CD14-positive monocyte (primary cell): Measurements from ENCODE around the gene GNPTAB. TPM values are rescaled to one million over a fixed set of nuclear protein-coding genes. Genes with fewer than 3 reads are reported as not detected.
A peak's percentile ranks its signal among the peaks of the same experiment; 100 is the strongest.

ENCODE experiments used
- DNase-seq, 3 donors: peaks; one replicate each; pipeline ENCODE4 v3.0.0-alpha.2; 2011 to 2022
- H2AFZ ChIP-seq: 2 replicates; pipeline ENCODE4 v1.6.0; 2012; ENCODE audit warnings: mild to moderate bottlenecking, low read depth, low read length, inconsistent platforms; ENCODE audit not compliant: insufficient read depth, poor library complexity, severe bottlenecking
- H3K27ac ChIP-seq, 2 donors: 1 replicate in 1 of 2; 2 replicates in 1 of 2; pipeline ENCODE4 v1.5.1; 2012 to 2013; ENCODE audit warnings: low read length in 2 of 2, control low read depth in 1 of 2, inconsistent platforms in 1 of 2, low read depth in 1 of 2, mild to moderate bottlenecking in 1 of 2
- H3K27me3 ChIP-seq, 2 donors: one replicate each; pipeline versions ENCODE4 v1.6.0 to v1.6.1; 2011 to 2013; ENCODE audit warnings: low read length in 2 of 2; ENCODE audit not compliant: control insufficient read depth in 2 of 2, insufficient read depth in 2 of 2
- H3K36me3 ChIP-seq, 2 donors: replicated peaks in 1 of 2; 1 replicate in 1 of 2; 2 replicates in 1 of 2; pipeline versions ENCODE4 v1.5.1 to v1.6.1; 2012 to 2013; ENCODE audit warnings: low read length in 2 of 2, control low read depth in 1 of 2, inconsistent platforms in 1 of 2, mild to moderate bottlenecking in 1 of 2; ENCODE audit not compliant: insufficient read depth in 2 of 2, control insufficient read depth in 1 of 2
- H3K4me1 ChIP-seq, 2 donors: 1 replicate in 1 of 2; 2 replicates in 1 of 2; pipeline versions ENCODE4 v1.5.1 to v1.6.1; 2012 to 2013; ENCODE audit warnings: low read length in 2 of 2, control low read depth in 1 of 2, inconsistent platforms in 1 of 2, mild to moderate bottlenecking in 1 of 2, moderate library complexity in 1 of 2; ENCODE audit not compliant: insufficient read depth in 2 of 2, control insufficient read depth in 1 of 2
- H3K4me2 ChIP-seq: replicated peaks from 2 replicates; pipeline ENCODE3; 2012; ENCODE audit warnings: low read length, moderate library complexity, mild to moderate bottlenecking; ENCODE audit not compliant: poor library complexity, severe bottlenecking; ENCODE audit errors: extremely low read depth
- H3K4me3 ChIP-seq, 3 experiments: fragments of 200-600 bp in 1 of 3; sonication (generic) in 1 of 3; replicated peaks in 1 of 3; 1 replicate in 2 of 3; 2 replicates in 1 of 3; pipeline ENCODE4 v1.5.1; 2011 to 2013; ENCODE audit warnings: low read length in 3 of 3, mild to moderate bottlenecking in 3 of 3, control low read depth in 2 of 3, low read depth in 2 of 3, inconsistent platforms in 1 of 3, moderate library complexity in 1 of 3
- H3K79me2 ChIP-seq: 2 replicates; pipeline ENCODE4 v1.6.0; 2012; ENCODE audit warnings: mild to moderate bottlenecking, control low read depth, inconsistent platforms, low read length, moderate library complexity; ENCODE audit not compliant: insufficient read depth
- H3K9ac ChIP-seq: 2 replicates; pipeline ENCODE4 v1.6.0; 2017; ENCODE audit warnings: low read length, mild to moderate bottlenecking; ENCODE audit not compliant: insufficient read depth, poor library complexity, severe bottlenecking
- H3K9me3 ChIP-seq, 2 donors: replicated peaks in 1 of 2; 1 replicate in 1 of 2; 2 replicates in 1 of 2; pipeline versions ENCODE4 v1.5.1 to v1.6.1; 2012 to 2013; ENCODE audit warnings: low read length in 2 of 2, control low read depth in 1 of 2; ENCODE audit not compliant: control insufficient read depth in 1 of 2, insufficient read depth in 1 of 2
- H4K20me1 ChIP-seq: 2 replicates; pipeline ENCODE4 v1.6.0; 2012; ENCODE audit warnings: mild to moderate bottlenecking, low read length, control low read depth, moderate library complexity; ENCODE audit not compliant: insufficient read depth
- H3K27ac Mint-ChIP-seq, 7 donors: one replicate each; pipeline ENCODE4 v1.8.0; 2020; ENCODE audit warnings: mild to moderate bottlenecking in 7 of 7, mixed read lengths in 7 of 7, moderate library complexity in 6 of 7, inconsistent platforms in 2 of 7
- H3K27me3 Mint-ChIP-seq, 3 donors: one replicate each; pipeline ENCODE4 v1.8.0; 2021 to 2022; ENCODE audit warnings: low read depth in 3 of 3, mild to moderate bottlenecking in 3 of 3, mixed read lengths in 3 of 3, moderate library complexity in 3 of 3, inconsistent platforms in 1 of 3
- H3K36me3 Mint-ChIP-seq, 2 donors: one replicate each; pipeline ENCODE4 v1.8.0; 2020; ENCODE audit warnings: mixed read lengths in 2 of 2, inconsistent platforms in 1 of 2, mild to moderate bottlenecking in 1 of 2
- H3K4me1 Mint-ChIP-seq: one replicate; pipeline ENCODE4 v1.8.0; 2020; ENCODE audit warnings: mild to moderate bottlenecking, mixed read lengths
- H3K4me3 Mint-ChIP-seq, 2 donors: one replicate each; pipeline ENCODE4 v1.8.0; 2020; ENCODE audit warnings: mild to moderate bottlenecking in 2 of 2, mixed read lengths in 2 of 2, moderate library complexity in 1 of 2
- H3K9me3 Mint-ChIP-seq, 7 donors: one replicate each; pipeline ENCODE4 v1.8.0; 2020 to 2022; ENCODE audit warnings: mixed read lengths in 7 of 7, mild to moderate bottlenecking in 6 of 7, moderate library complexity in 6 of 7, inconsistent platforms in 2 of 7
- CTCF ChIP-seq: fragments of 200-600 bp; IDR thresholded peaks from one replicate; pipeline ENCODE4 v1.8.0; 2022; ENCODE audit warnings: antibody characterized with exemption, mild to moderate bottlenecking
- intact Hi-C, 2 donors: fragments of 100-400 bp; cut with micrococcal nuclease; formaldehyde crosslinking; loops; one replicate each; pipeline versions ENCODE4 v1.15.0 to v1.15.1; 2023
- polyA plus RNA-seq, 3 donors: library from polyadenylated mRNA; depleted of rRNA in 1 of 3; unstranded in 2 of 3; stranded (reverse) in 1 of 3; fragments of 300-500 nt in 2 of 3; fragments of >200 nt in 1 of 3; fragmentation: Illumina TruSeq in 2 of 3; gene quantifications; 1 replicate in 2 of 3; 2 replicates in 1 of 3; pipeline ENCODE4 v1.2.3, GENCODE V29; 2012 to 2021

GNPTAB gene
- polyA plus RNA-seq, 3 donors = 14.4 to 29.1 (median 24.1) TPM

DNA sequence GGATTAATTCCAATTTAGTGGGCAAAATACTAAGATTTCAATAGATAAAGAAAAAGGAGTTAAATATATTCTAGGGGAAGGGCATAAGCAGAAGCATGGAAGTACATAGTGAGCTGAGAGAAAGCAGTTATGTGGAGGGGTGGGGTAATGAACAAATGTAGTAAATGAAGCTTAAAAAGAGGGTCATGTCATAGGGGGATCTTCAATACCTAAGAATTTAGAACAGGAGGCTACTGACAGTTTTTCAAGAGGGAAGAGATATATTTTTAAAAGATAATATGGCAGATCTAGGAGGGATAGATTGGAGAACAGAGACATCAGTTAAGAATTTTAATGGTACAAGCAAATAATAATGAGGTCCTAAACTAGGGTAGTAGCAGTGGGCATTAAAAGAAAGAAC is 100.9 kb downstream of the GNPTAB start:
- H3K27ac ChIP-seq = no peak overlapping the region
- H2AFZ ChIP-seq = no peak overlapping the region
- intact Hi-C loops = no loop called here
- no peaks in the 10 kb centered on the region for H3K4me1 Mint-ChIP-seq
- peak overlapping the region in 1 of 7 donors; percentile 21 for H3K27ac Mint-ChIP-seq
- no peaks in the 10 kb centered on the region for H3K27me3 Mint-ChIP-seq
- H3K79me2 ChIP-seq = no peaks in the 10 kb centered on the region
- no peaks in the 10 kb centered on the region for H3K9me3 Mint-ChIP-seq
- no peak overlapping the region for H3K4me2 ChIP-seq
- H3K27me3 ChIP-seq = no peaks in the 10 kb centered on the region
- H3K9ac ChIP-seq = no peak overlapping the region
- no peaks in the 10 kb centered on the region for H4K20me1 ChIP-seq
- no peak for TF ChIP-seq CTCF
- H3K4me3 Mint-ChIP-seq = no peak overlapping the region
- H3K9me3 ChIP-seq = no peaks in the 10 kb centered on the region
- no peak for DNase-seq
- no peaks in the 10 kb centered on the region for H3K4me1 ChIP-seq
- H3K36me3 ChIP-seq = peaks cover 72 to 98% of the 10 kb centered on the region in 2 donors
- no peak overlapping the region for H3K4me3 ChIP-seq
- H3K36me3 Mint-ChIP-seq = peaks cover 57 to 67% of the 10 kb centered on the region in 2 donors

DNA sequence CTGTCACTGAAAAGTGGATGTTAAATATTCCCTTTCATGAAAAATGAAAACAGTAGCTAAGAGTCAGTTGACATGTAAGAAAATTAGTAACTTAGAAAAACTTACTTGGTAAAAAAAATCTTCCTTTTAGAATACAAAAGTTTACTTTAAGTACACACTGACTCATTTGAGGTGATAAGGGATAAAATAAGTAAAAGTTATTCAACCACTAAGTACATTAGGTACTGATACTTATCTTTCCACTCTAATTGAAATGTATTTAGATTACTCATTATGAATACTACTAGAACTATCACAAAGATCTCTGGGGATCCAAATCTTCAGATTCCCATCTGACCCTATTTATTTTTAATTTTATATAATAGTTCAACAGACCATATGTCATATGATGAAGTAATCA is 103.7 kb downstream of the GNPTAB start:
- Histone ChIP-seq H3K9ac (no peak overlapping the region), H3K4me3 (no peak overlapping the region), H4K20me1 (no peaks in the 10 kb centered on the region), H3K4me1 (no peaks in the 10 kb centered on the region), H3K27ac (no peak overlapping the region), H3K79me2 (no peaks in the 10 kb centered on the region), H3K36me3 (peaks cover 78 to 98% of the 10 kb centered on the region in 2 donors), H3K4me2 (no peak overlapping the region), H2AFZ (no peak overlapping the region), H3K9me3 (no peaks in the 10 kb centered on the region), H3K27me3 (no peaks in the 10 kb centered on the region)
- Mint-ChIP-seq H3K4me1 (no peaks in the 10 kb centered on the region), H3K27ac (no peak overlapping the region), H3K4me3 (no peak overlapping the region), H3K27me3 (no peaks in the 10 kb centered on the region), H3K9me3 (no peaks in the 10 kb centered on the region), H3K36me3 (peaks cover 56 to 70% of the 10 kb centered on the region in 2 donors)
- intact Hi-C loops = no loop called here
- DNase-seq = no peak
- no peak for TF ChIP-seq CTCF
